Fibroblast of pulmonary artery (primary cell): ENCODE measurements around the gene STON1.
"Not testable (repeated sequence)": the region's sequence is repeated elsewhere in the genome, so short reads cannot be mapped to it uniquely, and the experiment has no call there.

ENCODE experiments used
- DNase-seq: peaks from one replicate; pipeline ENCODE4 v3.0.0-alpha.2; 2010; ENCODE audit warnings: low read depth
- H3K4me3 ChIP-seq: replicated peaks from 2 replicates; pipeline ENCODE4 v1.5.1; 2011; ENCODE audit warnings: low read depth, mild to moderate bottlenecking, control low read depth, low read length, moderate library complexity
- CTCF ChIP-seq: IDR thresholded peaks from 2 replicates; pipeline ENCODE4 v1.5.1; 2011; ENCODE audit warnings: mild to moderate bottlenecking, control low read depth, low read length, inconsistent platforms; ENCODE audit errors: missing control alignments

Gene STON1

DNA sequence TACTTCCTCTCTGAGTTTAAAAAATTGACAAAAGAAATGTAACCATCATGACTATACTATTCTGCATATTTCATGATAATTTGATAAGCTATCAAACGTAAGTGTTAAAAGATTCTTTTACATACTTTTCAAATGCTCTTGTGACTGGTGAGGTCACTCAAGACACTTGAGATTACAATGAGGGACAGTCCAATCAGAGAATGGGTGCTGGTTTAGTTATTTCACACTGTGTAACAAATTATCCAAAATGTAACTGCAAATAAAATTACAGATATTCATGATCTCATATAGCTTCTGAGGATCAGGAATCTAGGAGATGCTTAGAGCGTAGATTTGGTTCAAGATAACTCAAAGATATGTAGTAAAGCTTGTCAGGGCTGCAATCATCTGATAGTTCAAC is 83.3 kb downstream of the STON1 start:
- no peak for DNase-seq
- TF ChIP-seq CTCF = no peak

GRCh38 chr2:48614581-48614980 is 84.6 kb downstream of the STON1 start:
- not testable (repeated sequence) for DNase-seq, H3K4me3 ChIP-seq

More for the DNA sequence above, 83.3 kb downstream of the STON1 start:
- no peak overlapping the region for H3K4me3 ChIP-seq

DNA sequence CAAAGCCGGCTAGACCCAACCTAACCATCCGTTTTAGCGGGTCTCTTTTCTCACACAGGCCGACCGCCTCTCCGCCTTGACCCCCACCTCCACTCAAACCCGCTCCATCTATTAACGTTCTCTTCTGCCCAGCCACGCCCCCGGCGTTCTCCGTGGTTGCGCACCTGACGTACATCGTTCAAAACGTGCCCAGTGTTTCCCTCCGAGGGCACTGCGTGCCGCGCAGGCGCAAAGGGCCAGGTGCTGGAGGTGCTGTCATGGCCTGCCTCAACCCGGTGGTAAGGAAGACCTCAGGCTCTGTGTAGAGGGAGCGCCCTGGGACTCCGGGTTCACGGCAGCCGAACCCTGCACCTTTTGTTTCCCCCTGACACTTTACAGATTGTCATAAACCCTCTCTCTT is 87.7 kb downstream of the STON1 start, which contains the start of gene GTF2A1L:
GTF2A1L (plus strand) TSS at position 239 of the 400 bp plus-strand sequence; CDS start at position 258, 19 bp downstream.
- no peak within 1 kb of the TSS for H3K4me3 ChIP-seq
- no peak for DNase-seq
- no peak for TF ChIP-seq CTCF

DNA sequence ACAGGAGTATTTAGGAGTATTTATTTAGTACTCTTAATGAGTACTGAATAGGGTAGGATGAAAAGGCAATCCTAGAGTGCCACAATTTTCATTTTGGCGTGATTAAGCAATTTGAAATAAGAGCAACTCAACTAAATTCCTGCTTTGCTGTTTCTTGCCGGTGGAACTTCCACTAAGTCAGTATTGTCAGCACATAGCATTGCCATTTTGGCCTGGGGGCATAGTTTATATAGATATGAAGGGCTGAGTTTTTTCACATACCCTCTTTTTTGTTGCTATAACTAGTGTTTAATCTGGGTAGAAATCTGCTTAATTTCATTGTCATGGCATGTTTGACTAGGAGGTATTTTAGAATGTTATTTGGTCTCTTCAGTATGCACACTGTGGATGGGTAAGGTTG is 89.6 kb downstream of the STON1 start:
- H3K4me3 ChIP-seq = no peak overlapping the region
- TF ChIP-seq CTCF = no peak
- DNase-seq = no peak

- no peak for TF ChIP-seq CTCF
- H3K4me3 ChIP-seq = no peak overlapping the region
- no peak for DNase-seq
Measured at GRCh38 chr2:48620604-48621003, 90.7 kb downstream of the STON1 start.

GRCh38 chr2:48622691-48623090 is 92.7 kb downstream of the STON1 start:
- DNase-seq, H3K4me3 ChIP-seq: not testable (repeated sequence)

DNA sequence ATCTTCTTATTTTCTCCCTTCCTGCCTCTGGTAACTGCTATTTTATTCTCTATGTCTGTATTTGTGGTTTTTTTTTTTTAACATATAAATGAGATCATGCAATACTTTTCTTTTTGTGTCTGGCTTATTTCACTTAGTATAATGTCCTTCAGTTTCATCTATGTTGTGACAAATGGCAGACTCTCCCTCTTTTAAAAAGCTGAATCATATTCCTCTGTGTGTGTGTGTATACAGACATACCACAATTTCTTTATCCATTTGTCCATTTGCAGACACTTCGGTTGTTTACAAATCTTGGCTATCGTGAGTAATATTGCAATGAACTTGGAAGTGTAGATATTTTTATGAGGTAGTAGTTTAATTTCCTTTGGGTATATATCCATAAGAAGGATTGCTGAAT is 94.7 kb downstream of the STON1 start:
- no peak for TF ChIP-seq CTCF
- H3K4me3 ChIP-seq = no peak overlapping the region
- DNase-seq = no peak

- DNase-seq = no peak
- no peak overlapping the region for H3K4me3 ChIP-seq
- TF ChIP-seq CTCF = no peak
Measured at GRCh38 chr2:48626047-48626446, 96.1 kb downstream of the STON1 start.
